Measurements from ENCODE around the gene IPO11.

Gene IPO11

DNA sequence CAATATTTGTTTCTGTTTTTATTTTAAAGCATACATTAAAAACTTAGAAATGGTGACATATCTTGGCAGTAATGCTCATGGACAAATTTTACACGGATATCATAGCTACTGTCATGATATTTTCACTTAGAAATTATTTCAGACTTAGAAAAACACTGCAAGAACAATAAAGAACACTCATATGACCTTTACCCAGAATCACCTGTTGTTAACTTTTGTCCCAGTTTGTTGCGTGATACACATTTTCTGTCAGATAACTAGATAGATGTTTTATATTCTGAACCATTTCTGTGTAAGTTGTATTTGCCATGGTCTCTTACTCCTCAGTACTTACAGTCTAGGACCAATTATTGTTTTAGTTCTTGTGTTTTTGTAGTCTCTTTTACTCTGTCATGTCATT lies 162.5 kb downstream of the IPO11 start:
- no peak for DNase-seq

DNA sequence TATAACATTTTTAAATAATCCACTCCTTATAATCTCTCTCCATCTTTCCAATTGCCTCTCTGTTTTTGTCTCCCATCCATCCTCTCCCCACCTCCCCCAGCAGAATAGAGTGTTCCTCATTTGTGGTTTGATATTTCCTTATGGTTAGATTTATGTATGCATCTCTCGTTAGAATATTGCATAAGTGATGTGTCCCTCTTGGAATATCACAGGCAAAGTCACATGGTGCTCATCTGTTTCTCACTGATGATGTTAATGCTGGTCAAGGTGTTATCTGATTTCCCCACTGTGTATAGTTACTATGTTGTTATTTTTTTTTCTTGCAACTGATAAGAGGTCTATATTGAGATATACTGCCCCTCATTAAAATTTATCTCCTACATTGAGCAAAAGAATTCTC lies 162.9 kb downstream of the IPO11 start:
- no peak for DNase-seq

DNA sequence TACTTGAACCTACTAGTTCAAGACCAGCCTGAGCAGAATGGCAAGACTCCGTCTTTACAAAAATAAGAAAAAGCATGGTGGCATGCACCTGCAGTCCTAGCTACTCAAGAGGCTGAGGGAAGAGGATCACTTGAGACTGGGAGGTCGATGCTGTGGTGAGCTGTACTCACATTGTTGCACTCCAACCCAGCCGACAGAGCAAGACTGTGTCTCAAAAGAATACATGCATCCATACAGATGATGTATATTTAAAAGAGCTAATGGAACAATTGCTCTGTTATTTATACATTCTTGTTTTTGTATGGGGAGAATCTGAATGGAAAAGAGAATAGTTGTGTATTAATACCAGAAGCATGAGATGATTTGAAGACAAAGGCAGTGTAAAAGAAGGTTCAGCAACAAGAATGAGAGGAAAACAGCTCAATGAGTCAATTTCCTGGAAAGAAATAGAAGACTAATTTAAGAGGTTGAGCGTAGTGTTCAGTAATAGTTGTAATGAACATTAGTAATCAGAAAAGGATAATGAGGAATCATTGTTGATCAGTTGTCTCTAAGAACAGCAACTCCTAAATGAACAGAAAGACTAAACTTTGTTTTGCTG lies 164.1 kb downstream of the IPO11 start:
- no peak for DNase-seq

DNA sequence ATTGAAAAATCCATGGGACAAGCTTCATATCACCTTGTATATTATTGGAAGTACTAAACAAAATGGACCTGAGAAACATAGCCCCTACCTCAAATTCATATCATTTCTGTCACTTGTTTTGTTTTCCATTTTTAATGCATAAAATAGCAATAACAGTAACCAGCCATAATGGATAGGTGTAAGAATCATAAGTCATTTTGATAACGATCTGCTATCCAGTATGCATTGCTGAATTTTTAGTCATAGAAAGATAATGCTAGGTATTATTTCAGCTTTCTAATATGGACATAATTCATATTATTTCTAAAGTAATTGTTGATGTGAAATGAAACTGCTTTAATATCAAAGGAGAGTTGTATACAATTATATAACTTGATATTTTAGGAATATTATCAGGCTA lies 164.9 kb downstream of the IPO11 start:
- DNase-seq = no peak

DNA sequence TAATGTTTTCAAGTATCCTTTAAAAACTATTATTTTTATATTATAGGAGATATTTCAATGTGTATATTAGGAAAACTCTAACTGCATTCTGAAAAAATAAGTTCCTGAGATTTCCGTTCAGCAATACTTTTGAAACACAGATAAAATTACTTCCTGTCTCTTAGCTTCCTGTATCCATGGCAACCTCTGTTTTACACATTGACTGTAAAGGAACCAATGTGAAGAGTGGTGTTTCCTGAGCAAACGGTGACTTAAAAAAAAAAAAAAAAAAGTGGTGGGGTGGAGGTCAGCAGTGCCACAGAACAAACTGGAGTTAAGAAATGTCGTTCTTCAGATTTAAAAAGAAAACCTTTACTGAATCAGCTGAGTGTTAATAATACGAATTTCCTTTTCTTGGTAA lies 166.0 kb downstream of the IPO11 start, which contains the start of gene LRRC70:
TSS of gene LRRC70 (plus strand) at position 280 of the 400 bp plus-strand sequence. CDS start 620 bp downstream, outside the sequence.
- DNase-seq = peak; percentile 46 to 83

DNA sequence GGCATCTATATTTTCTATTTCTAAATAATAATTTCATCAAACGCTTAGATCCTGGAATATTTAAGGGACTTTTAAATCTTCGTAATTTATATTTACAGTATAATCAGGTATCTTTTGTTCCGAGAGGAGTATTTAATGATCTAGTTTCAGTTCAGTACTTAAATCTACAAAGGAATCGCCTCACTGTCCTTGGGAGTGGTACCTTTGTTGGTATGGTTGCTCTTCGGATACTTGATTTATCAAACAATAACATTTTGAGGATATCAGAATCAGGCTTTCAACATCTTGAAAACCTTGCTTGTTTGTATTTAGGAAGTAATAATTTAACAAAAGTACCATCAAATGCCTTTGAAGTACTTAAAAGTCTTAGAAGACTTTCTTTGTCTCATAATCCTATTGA lies 167.2 kb downstream of the IPO11 start:
- no peak for DNase-seq

DNA sequence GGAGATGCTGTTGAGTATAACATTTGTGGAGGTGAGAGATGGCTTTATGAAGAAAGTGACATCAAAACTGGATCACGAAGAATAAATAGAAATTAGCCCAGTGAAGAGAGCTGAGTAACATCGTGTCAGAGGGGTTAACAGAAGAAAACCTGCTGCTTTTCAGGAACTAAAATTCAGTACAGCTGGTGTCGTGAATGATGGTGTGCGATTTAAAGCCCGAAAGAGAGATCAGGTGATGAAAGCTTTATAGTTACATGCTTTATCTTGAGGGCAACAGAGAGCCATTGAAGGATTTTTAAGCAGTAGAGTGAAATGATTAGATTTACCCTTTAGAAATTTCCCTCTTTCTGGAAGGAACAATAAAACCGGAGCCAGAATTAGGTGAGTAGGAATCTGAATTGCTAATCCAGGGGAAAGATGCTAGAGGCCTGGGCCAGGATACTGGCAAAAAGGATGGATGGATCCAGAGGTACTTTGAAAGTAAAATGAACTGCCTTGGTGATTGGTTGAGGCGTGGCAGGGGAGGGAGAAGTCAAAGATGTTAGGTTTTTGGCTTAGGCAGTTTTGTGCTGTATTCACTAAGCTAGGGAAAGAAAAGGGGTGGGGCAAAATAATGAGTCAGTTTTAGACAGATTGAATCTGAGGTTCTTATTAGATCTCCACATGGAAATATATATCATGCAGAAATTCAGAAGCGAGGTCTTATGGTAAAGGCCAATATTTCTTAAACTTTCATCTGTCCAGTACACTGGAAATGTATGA lies 169.5 kb downstream of the IPO11 start:
- no peak for DNase-seq

DNA sequence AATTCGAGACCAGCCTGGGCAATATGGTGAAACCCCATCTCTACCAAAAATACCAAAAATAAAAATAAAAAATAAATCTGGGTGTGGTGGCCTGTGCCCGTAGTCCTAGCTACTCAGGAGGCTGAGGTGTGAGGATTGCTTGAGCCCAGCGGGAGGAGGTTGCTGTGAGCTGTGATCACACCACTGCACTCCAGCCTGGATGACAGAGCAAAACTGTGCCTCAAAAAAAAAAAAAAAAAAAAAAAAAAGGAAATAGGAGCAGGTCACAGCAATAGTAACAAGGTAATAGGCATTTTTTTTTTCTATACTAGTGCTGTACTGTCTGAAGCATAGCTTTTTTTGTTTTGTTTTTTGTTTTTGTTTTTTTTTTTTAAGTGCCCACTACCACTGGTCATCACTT lies 171.8 kb downstream of the IPO11 start:
- DNase-seq = no peak

DNA sequence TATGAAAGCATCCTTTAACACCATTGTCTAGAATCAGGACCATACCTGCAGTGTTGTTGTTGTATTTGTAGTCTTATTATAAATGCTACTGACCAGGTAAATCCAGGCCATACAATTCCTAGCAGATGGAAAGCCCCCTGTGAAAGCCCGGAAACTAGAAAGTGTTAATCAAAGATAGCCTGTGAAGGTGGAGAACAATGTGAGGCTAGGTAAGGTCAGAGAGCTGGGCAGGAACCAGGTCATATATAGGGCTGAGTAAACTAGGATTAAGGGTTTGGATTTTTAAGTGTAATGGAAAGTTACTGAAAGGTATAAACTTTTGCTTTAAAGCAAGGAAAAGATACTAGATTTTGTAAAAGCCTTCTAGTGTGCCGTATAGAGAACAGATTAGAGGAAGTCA lies 172.7 kb downstream of the IPO11 start:
- no peak for DNase-seq

DNA sequence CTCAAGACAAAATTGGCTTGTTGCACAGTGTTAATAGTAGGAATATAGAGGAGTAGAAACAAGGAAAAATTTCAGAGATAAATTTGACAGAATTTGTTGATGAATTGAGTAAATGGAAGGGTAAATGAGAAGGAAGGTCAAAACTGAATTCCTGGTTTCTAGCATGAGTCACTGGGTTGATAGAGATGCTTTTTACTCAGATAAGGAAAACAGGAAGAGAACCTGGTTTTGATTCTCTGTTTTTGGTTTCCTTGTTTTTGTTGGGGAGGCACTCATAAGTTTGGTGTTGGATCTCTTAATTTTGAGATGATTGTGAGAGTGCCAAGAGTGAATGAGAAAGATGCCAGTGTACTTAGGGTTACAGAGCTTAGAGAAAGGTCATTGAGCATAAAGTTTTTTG lies 173.2 kb downstream of the IPO11 start:
- no peak for DNase-seq

DNA sequence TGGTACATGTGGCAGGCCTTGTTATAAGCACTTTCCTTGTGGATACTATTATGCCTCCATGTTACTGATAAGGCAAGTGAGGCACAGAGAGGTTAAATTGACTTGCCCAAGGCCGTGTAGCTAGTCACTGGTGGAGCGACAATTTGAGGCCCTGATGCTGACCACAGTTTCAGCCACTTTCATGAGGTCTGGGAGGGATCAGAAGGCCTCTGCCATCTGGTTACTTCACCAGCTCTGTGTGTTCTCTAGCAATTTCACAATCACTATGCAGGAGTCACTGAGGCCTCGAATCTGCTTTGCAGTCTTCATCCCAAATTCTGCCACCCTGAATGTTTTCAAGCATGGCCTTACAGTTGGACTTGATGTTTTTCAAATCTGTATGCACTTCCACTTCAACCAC lies 175.2 kb downstream of the IPO11 start:
- DNase-seq = no peak

DNA sequence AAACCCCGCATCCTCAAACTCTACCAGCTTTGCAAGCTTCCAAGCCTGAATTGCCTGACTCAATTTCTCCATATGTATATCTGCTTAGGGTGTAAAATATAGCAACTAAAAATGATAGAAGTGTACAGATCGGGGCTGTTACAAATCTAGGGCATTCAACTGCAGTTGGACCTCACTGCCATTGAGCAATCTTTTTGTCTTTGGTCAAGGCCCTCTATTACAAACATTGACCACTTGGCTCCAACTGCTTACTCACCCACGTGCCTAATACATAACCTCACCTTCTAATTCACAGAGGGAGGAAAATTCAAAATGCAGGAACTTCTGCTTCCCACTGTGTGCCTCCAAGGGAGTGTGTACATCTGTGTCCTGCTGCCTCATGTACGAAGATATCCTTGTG lies 176.1 kb downstream of the IPO11 start:
- no peak for DNase-seq

DNA sequence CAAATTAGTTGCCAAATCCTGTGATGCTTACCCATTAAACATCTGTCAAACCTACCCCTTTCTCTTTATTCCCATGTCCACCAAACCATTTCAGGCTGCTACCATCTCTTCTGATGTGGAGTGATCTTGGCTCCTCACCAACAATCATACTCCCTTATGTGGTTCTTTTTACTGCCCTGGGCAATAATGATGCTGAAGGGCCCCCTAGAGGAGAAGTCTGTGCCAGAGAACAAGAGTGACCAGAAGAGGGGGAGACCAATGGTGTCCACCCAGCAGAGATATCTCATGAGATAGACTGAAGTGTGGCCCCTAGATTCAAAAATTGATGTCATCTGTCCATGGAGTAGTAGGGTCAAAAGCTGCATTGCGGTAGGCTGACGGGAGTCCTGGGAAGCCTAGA lies 176.9 kb downstream of the IPO11 start:
- DNase-seq = no peak

DNA sequence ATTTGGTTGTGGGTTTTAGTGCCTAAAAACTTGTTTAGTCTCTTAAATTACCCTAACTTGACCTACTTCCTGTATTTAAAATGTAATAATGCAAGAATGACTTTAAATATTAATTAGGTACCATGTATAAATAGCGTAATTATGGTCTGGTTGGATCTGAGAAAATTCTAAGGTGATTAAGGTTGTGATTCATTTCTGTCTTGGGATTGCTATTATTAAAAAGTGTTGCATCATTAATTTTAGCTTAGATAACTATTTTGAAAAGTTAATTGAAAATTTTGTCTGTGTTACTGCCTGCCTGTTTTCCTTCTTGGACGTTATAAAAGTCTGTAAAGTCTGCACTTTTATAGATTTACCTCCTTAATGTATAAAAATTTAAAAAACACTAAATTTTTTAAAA lies 177.8 kb downstream of the IPO11 start:
- DNase-seq = no peak

DNA sequence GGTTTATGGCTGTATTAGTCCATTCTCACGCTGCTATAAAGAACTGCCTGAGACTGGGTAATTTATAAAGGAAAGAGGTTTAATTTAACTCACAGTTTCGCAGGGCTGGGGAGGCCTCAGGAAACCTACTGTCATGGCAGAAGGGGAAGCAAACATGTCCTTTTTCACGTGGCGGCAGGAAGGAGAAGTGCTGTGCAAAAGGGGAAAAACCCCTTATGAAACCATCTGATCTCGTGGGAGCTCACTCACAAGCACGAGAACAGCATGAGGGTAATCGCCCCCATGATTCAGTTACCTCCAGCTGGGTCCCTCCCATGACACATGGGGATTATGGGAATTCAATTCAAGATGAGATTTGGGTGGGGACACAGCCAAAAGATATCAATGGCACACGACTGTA lies 180.0 kb downstream of the IPO11 start:
- DNase-seq = peak in 1 of 2 donors; percentile 33

DNA sequence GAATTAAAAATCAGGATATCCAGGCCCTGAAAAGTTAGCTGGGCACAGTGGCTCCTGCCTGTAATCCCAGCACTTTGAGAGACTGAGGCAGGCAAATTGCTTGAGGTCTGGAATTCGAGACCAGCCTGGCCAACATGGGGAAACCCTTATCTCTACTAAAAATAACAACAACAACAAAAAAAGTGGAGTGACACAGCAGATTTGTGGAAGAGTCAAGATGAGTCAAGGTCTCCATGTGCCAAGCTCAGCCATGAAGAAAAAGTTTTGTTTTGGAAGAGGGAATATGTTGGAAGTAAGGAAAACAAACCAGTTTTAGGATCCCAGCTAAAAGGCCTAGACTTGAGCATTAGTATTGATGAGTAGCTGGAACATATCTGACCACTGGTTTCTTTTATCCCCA lies 180.8 kb downstream of the IPO11 start:
- DNase-seq = no peak

DNA sequence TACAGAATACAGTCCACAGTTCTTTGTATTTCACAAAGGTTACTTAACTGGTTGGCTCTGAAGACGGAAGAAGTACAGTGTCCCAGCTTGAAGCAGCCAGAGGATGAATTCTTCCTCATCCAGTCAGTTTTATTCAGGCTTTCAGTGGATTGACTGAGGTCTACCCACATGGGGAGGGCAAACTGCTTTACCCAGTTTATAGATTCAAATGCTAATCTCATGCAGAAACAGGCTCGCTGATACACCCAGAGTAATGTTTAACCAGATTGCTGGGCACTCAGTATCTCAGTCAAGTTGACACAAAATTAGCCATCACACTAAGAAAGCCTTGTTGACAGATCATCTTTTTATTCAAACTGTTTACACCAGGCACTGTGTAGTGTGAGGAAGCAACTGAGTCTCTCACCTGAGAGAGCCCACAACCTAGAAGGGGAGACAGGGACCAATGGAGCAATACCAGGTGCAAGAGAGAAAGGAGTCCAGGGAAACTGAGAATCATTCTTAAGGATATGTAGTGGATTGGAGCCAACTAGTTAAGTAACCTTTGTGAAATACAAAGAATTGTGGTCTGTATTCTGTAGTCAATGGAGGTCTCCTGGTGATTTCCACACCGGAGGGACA lies 181.9 kb downstream of the IPO11 start:
- no peak for DNase-seq

DNA sequence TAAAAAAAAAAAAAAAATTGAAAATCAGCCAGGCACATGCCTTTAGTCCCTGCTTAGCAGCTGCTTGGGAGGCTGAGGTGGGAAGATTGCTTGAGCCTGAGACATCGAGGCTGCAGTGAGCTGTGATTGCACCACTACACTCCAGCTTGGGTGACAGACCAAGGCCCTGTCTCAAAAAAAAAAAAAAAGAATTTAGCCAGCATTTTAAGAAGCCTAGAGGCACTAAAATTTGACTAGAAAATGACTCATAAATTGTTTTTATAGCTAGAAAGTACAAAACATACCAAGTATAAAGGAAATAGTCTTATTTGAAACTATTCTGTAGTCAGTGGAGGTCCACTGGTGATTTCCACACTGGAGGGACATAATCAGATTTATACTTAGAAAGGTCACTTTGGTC lies 183.5 kb downstream of the IPO11 start:
- DNase-seq = no peak

DNA sequence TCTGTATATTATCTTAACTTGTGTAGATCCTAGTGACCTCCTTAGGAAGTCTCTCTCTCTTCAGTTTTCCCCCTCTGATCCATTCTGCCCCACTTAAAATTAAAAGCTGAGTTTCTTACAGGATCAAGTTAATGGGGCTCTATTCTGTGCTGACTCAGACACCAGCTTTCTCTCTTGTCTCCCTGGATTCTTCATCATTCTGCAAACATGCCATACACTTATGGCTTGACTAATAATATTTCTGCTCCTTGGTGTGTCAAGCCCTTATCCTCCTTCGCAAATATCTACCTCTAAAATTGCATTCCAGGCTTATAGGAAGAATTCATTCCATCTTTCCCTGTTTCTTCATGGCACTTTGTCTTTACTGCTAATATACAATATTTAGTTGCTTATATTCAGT lies 184.1 kb downstream of the IPO11 start:
- no peak for DNase-seq

DNA sequence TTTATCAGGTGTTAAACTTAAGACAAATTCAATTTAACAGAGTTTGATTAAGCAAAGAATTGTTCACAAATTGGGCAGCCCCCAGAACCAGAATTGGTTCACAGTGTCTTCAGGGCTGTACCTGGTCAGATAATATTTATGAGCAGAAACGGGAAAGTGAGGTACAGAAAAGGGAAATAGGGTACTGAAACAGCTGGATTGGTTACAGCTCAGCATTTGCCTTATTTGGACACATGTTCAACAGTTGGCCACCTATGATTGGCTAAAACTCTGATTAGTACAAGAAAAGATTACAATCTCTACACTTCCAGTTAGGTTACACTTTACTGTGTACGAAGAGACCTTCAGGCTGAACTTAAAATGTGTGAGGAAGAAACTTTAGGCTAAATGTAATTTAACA lies 184.8 kb downstream of the IPO11 start:
- no peak for DNase-seq

DNA sequence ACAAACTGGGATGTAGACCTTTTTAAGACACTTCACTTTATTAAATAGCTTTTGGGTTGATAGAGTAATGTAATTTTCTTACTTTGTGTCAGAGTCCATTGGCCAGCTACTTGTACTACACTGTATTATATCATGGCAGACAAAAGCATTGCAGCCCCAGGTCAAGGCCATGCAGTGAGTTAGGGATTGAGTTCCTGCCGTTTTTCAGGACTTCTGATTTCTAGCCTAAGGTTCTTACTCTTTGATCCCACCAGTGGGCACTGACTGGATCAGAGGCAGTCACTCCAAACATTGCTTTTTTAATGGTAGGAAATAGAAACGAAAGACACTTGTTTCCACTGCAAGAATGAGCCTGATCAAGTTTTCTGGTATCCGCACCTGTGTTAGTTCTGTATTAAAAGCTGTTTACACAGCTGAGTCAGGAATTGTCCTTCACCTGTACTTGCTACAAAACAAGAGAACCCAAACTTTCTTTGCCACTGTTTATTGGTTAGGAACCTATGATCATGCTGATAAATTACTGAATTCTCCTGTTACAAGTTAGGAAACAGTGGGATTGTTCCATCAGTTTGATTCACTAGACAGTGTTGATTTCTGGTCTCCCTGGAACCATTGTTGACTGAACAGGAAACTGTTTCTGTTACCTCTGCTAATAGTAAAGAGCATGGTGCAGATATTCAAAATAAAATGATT lies 188.1 kb downstream of the IPO11 start:
- DNase-seq = no peak

DNA sequence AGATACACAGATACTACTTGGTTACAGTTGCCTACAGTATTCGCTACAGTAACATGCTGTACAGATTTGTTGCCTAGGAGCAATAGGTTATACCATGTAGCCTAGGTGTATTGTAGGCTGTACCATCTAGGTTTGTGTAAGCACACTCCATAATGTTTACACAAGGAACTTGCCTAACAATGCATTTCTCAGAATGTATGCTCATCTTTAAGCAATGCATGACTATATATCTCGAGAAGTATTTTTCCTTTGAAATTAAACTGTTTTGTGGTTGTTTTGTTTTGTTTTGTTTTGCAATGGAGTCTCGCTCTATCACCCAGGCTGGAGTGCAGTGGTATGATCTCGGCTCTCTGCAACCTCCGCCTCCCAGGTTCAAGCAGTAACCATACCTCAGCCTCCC lies 191.4 kb downstream of the IPO11 start:
- DNase-seq = no peak

DNA sequence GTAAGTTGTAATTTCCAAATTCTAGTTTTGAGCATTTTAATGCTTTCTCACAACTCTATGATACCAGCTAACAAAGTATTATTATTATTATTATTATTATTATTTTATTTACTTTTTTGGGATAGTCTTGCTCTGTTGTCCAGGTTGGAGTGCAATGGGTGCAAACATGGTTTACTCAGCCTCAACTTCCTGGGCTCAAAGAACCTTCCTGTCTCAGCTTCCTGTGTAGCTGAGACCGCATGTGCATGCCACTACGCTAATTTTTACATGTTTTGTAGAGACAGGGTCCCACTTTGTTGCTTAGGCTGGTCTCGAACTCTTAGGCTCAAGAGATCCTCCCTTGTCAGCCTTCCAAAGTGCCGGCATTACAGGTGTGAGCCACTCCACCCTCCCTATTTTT lies 193.1 kb downstream of the IPO11 start:
- no peak for DNase-seq

DNA sequence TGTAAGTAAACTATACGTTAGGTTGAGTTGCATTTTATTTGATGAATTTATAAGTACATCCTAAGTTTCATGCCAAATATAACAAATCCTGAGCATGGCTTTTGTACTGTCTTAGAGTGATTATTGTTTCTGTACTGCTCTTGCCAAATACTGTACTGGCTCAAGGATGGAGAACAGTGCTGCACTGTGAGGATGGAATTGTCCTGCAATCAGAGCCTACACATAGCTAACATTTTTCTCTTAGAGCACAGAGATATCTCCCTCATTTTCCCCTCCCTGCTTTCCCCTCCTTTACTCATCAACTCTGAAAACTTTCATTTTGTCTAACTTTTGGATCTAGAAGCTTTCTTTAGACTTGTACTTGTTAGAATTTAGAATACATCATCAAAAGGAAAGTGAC lies 194.3 kb downstream of the IPO11 start:
- no peak for DNase-seq

Data from CD4-positive, alpha-beta T cell treated with Interleukin-1 beta for 1 hour (primary cell).